Subcutaneous abdominal adipose tissue (tissue), 5 donors: ENCODE measurements around the gene HABP4.

ENCODE experiments used
- H3K27ac ChIP-seq: one replicate; pipeline ENCODE4 v1.7.0; 2013; ENCODE audit warnings: low read depth, mild to moderate bottlenecking, inconsistent platforms, low read length, moderate library complexity
- H3K27me3 ChIP-seq, 5 donors: one replicate each; pipeline ENCODE4 v1.7.0; 2013; ENCODE audit warnings: low read length in 5 of 5, inconsistent platforms in 1 of 5; ENCODE audit not compliant: control insufficient read depth in 5 of 5, insufficient read depth in 4 of 5
- H3K36me3 ChIP-seq, 5 donors: one replicate each; pipeline ENCODE4 v1.7.0; 2013; ENCODE audit warnings: low read length in 5 of 5; ENCODE audit not compliant: control insufficient read depth in 5 of 5, insufficient read depth in 5 of 5
- H3K4me1 ChIP-seq, 5 donors: one replicate each; pipeline ENCODE4 v1.7.0; 2013; ENCODE audit warnings: low read length in 5 of 5, mild to moderate bottlenecking in 3 of 5, moderate library complexity in 1 of 5; ENCODE audit not compliant: control insufficient read depth in 5 of 5, insufficient read depth in 5 of 5
- H3K4me3 ChIP-seq, 5 donors: one replicate each; pipeline ENCODE4 v1.7.0; 2013; ENCODE audit warnings: low read length in 5 of 5, low read depth in 1 of 5
- H3K9ac ChIP-seq, 5 donors: one replicate each; pipeline ENCODE4 v1.7.0; 2013; ENCODE audit warnings: low read length in 5 of 5, mild to moderate bottlenecking in 4 of 5, moderate library complexity in 3 of 5
- H3K9me3 ChIP-seq, 5 donors: one replicate each; pipeline ENCODE4 v1.7.0; 2013; ENCODE audit warnings: low read length in 5 of 5; ENCODE audit not compliant: control insufficient read depth in 5 of 5
- donor health status: healthy.
- donor health status: healthy.
- donor health status: healthy.
- donor health status: healthy.
- donor health status: healthy.

Gene HABP4

DNA sequence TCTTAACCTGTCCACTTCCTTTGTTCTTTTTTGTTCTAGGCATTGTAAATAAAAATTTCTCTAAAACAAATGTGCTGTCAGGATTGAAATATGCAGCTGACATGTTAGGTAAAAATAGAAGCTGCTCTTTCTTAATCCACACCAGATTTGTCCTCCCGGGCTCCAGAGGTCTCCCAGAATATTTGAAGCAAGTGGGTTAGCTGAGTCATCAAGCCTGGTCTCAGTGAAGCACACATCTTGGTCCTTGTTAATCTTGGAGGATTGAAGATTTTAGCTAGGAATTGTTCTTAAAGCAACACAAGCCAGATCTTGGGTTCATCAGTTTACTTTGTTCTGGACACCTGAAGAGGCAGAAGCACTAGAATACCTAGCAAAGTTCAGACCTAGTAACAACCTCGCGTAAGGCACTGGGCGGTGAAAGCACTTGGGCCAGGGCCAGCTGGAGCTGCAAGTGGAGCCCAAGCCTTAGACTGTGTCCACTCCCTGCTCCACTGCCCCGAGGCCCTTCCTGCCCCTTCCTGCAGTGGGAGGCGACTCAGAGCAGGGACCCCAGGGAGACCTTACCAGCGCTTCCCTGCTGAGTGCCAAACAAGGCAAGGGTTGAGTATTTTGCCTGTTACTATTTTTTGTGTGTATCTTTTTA, 36.5 kb downstream of the HABP4 start:
- Histone ChIP-seq H3K9ac (peak overlapping the region; percentile 0 to 60 (median 33)), H3K27ac (peak overlapping the region; percentile 85), H3K36me3 (peaks cover 16 to 46% (median 36%) of the 10 kb centered on the region in 5 donors), H3K4me1 (peaks cover 9 to 43% (median 39%) of the 10 kb centered on the region in 5 donors), H3K4me3 (peak overlapping the region in 3 of 5 donors; percentile 22 to 44 (median 34)), H3K9me3 (no peaks in the 10 kb centered on the region), H3K27me3 (no peaks in the 10 kb centered on the region)

DNA sequence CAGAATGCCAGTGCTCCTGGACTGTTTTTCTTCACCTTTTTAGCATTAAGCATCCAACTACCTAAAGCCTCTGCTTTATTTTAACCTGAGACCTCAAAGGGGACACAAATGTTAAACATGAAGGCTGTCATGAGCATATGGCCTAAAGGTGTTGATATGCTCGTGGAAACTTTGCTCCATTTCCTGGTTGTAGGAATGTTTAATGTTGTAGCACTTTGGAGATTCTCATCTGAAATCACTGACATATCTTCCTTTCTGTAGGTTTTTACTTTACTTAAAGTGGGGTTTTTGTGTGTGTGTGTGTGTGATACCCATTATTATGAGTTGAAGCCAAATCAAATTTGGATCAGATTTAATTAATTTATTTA, 37.0 kb downstream of the HABP4 start:
- H3K27me3 ChIP-seq = no peaks in the 10 kb centered on the region
- H3K36me3 ChIP-seq = peaks cover 16 to 50% (median 41%) of the 10 kb centered on the region in 5 donors
- H3K9me3 ChIP-seq = no peaks in the 10 kb centered on the region
- peak overlapping the region in 2 of 5 donors; percentile 34 to 44 for H3K4me3 ChIP-seq
- peak overlapping the region; percentile 0 to 60 (median 33) for H3K9ac ChIP-seq
- peak overlapping the region; percentile 85 for H3K27ac ChIP-seq
- peaks cover 9 to 43% (median 39%) of the 10 kb centered on the region in 5 donors for H3K4me1 ChIP-seq

DNA sequence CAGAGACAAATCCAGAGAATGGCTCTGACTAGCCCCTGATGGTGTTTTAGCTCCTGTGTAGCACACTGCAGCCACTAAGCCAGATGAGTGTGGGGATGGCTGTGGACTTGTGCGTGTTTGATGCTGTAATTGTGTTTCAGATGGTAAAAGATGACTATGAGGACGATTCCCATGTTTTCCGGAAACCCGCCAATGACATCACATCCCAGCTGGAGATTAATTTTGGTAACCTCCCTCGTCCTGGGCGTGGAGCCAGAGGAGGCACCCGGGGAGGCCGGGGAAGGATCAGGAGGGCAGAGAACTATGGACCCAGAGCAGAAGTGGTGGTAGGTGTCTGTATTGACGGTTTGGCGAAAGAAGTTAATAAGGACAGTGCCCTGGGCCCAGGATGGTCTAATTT, 38.0 kb downstream of the HABP4 start:
- Histone ChIP-seq H3K9me3 (no peaks in the 10 kb centered on the region), H3K4me1 (peaks cover 9 to 34% (median 30%) of the 10 kb centered on the region in 5 donors), H3K36me3 (peaks cover 16 to 53% (median 46%) of the 10 kb centered on the region in 5 donors), H3K9ac (no peak overlapping the region), H3K27ac (peak overlapping the region; percentile 85), H3K27me3 (no peaks in the 10 kb centered on the region), H3K4me3 (no peak overlapping the region)

DNA sequence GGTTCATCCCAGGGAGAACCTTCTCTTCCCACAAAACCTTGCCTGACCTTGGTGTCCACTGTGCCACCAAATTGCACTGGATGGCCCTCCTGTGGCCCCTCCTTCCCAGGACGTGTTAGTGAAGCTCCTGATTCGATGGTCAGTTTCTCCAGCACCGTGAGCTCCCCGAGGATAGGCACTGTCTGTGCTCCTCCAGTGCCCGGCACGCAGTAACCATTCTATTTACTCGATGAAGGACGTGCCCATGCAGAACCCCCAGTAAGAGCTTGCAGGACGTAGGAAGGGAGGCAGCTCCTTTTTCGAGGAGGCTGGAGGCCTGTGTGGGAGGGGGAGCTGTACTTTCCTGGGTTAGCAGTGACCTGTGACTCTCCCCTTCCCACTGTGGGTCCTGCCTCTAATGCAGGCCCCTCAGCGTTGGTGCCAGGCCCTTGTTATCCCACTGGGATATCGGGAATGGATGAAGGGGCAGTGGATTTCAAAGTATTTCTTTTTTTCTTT, 39.6 kb downstream of the HABP4 start:
- Histone ChIP-seq H3K27me3 (no peaks in the 10 kb centered on the region), H3K9ac (no peak overlapping the region), H3K4me3 (no peak overlapping the region), H3K4me1 (peaks cover 12 to 40% (median 34%) of the 10 kb centered on the region in 5 donors), H3K36me3 (peaks cover 14 to 55% (median 48%) of the 10 kb centered on the region in 5 donors), H3K9me3 (no peaks in the 10 kb centered on the region), H3K27ac (no peak overlapping the region)

DNA sequence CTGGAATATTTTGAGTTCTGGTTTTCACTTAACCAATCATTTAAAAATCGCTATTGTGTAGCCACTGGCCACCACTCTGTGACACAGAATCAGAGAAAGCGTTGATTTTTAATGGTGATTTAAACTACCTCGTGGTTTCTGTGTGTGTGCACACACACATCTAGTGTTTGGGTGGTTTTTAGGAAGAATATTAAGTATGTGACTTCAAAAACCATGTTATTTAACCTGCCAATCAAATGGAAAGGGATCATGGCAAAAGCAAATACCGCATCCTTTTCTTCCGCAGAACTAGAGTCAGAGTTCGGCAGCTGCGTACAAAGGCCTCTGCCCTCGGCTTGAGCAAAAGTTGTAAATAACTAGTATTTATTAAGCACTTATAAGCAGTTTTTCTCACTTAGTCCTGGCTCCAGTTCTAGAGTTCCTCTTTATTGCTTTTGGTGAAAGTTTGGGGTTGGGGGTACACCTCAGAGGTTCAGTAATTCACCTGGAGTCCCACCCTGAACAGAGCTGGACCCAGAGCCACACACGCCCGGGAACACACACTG, 40.6 kb downstream of the HABP4 start:
- Histone ChIP-seq H3K4me3 (no peak overlapping the region), H3K9ac (no peak overlapping the region), H3K27ac (no peak overlapping the region), H3K9me3 (no peaks in the 10 kb centered on the region), H3K36me3 (peaks cover 11 to 46% (median 44%) of the 10 kb centered on the region in 5 donors), H3K27me3 (no peaks in the 10 kb centered on the region), H3K4me1 (peaks cover 12 to 41% (median 35%) of the 10 kb centered on the region in 5 donors)

- H3K27me3 ChIP-seq = no peaks in the 10 kb centered on the region
- H3K27ac ChIP-seq = no peak overlapping the region
- H3K36me3 ChIP-seq = peaks cover 11 to 48% (median 44%) of the 10 kb centered on the region in 5 donors
- H3K4me3 ChIP-seq = no peak overlapping the region
- no peak overlapping the region for H3K9ac ChIP-seq
- no peaks in the 10 kb centered on the region for H3K9me3 ChIP-seq
- peaks cover 12 to 37% (median 29%) of the 10 kb centered on the region in 5 donors for H3K4me1 ChIP-seq
These were observed 41.3 kb downstream of the HABP4 start for GRCh38 chr9:96491079-96491879.

GRCh38 chr9:96491880-96492525, 42.0 kb downstream of the HABP4 start:
- Histone ChIP-seq H3K4me3 (no peak overlapping the region), H3K4me1 (peaks cover 11 to 29% (median 21%) of the 10 kb centered on the region in 5 donors), H3K9ac (no peak overlapping the region), H3K27me3 (no peaks in the 10 kb centered on the region), H3K27ac (no peak overlapping the region), H3K36me3 (peaks cover 11 to 48% (median 44%) of the 10 kb centered on the region in 5 donors), H3K9me3 (peaks cover 0 to 2% (median 0%) of the 10 kb centered on the region in 5 donors)

- Histone ChIP-seq H3K4me3 (no peak overlapping the region), H3K9me3 (peaks cover 0 to 2% (median 0%) of the 10 kb centered on the region in 5 donors), H3K27ac (no peak overlapping the region), H3K4me1 (peaks cover 4 to 19% (median 11%) of the 10 kb centered on the region in 5 donors), H3K36me3 (peaks cover 11 to 48% (median 44%) of the 10 kb centered on the region in 5 donors), H3K27me3 (no peaks in the 10 kb centered on the region), H3K9ac (no peak overlapping the region)
These were observed 43.1 kb downstream of the HABP4 start for GRCh38 chr9:96492993-96493531.

GRCh38 chr9:96493757-96494156, 43.8 kb downstream of the HABP4 start:
- H3K4me3 ChIP-seq = no peak overlapping the region

More at GRCh38 chr9:96493757-96494156, 43.8 kb downstream of the HABP4 start:
- Histone ChIP-seq H3K9ac (no peak overlapping the region), H3K4me1 (peaks cover 3 to 15% (median 9%) of the 10 kb centered on the region in 5 donors), H3K36me3 (peaks cover 11 to 43% (median 38%) of the 10 kb centered on the region in 5 donors), H3K27me3 (no peaks in the 10 kb centered on the region), H3K9me3 (peaks cover 0 to 2% (median 0%) of the 10 kb centered on the region in 5 donors), H3K27ac (no peak overlapping the region)
